Measurements from ENCODE around the gene BRMS1. TPM values are rescaled to one million over a fixed set of nuclear protein-coding genes. Genes with fewer than 3 reads are reported as not detected.
"Not testable (repeated sequence)": the region's sequence is repeated elsewhere in the genome, so short reads cannot be mapped to it uniquely, and the experiment has no call there.

The BRMS1 gene
- total RNA-seq, 2 experiments from 2014 or later: 24.0 to 25.3 TPM

- Mint-ChIP-seq H3K36me3 (ENCODE audit: low read depth) (no peaks in the 10 kb centered on the region), H3K27me3 (ENCODE audit: low read depth) (no peaks in the 10 kb centered on the region)
- CTCF ChIA-PET: interaction anchor here (1.3 kb wide), 1 partner anchor 12 kb away, joined by 6 read pairs; no protein-coding TSS in a partner anchor
Measured at GRCh38 chr11:66323684-66324083, 21.2 kb downstream of the BRMS1 start.

GRCh38 chr11:66322732-66323427 is 22.0 kb downstream of the BRMS1 start:
- no peak for DNase-seq
- H3K4me1 Mint-ChIP-seq (ENCODE audit: low read depth): peaks cover 54% of the 10 kb centered on the region
- peaks cover 10% of the 10 kb centered on the region for H3K9me3 Mint-ChIP-seq
- H3K36me3 Mint-ChIP-seq (ENCODE audit: low read depth): no peaks in the 10 kb centered on the region
- H3K27ac Mint-ChIP-seq: no peak overlapping the region
- no peak overlapping the region for H3K4me3 Mint-ChIP-seq
- intact Hi-C loops (cut with micrococcal nuclease): no loop called here
- CTCF ChIA-PET: interaction anchor here (2.0 kb wide), 1 partner anchor 11 kb away, joined by 14 read pairs; no protein-coding TSS in a partner anchor
- H3K27me3 Mint-ChIP-seq (ENCODE audit: low read depth): no peaks in the 10 kb centered on the region

More at GRCh38 chr11:66323684-66324083, 21.2 kb downstream of the BRMS1 start:
- Mint-ChIP-seq H3K4me1 (ENCODE audit: low read depth) (peaks cover 54% of the 10 kb centered on the region), H3K9me3 (peaks cover 10% of the 10 kb centered on the region), H3K4me3 (no peak overlapping the region), H3K27ac (no peak overlapping the region)
- no peak for DNase-seq
- intact Hi-C loops (cut with micrococcal nuclease): no loop called here

GRCh38 chr11:66321606-66322005 is 23.3 kb downstream of the BRMS1 start:
- Mint-ChIP-seq H3K27me3 (ENCODE audit: low read depth) (no peaks in the 10 kb centered on the region), H3K4me1 (ENCODE audit: low read depth) (peaks cover 52% of the 10 kb centered on the region), H3K27ac (no peak overlapping the region), H3K4me3 (no peak overlapping the region), H3K36me3 (ENCODE audit: low read depth) (no peaks in the 10 kb centered on the region), H3K9me3 (peaks cover 10% of the 10 kb centered on the region)
- no peak for DNase-seq
- intact Hi-C loops (cut with micrococcal nuclease): no loop called here
- CTCF ChIA-PET: interaction anchor here (0.5 to 2.0 kb wide), 2 partner anchors 9 to 1046 kb away, joined by 3 to 14 read pairs; no protein-coding TSS in a partner anchor

GRCh38 chr11:66320748-66321147 is 24.2 kb downstream of the BRMS1 start:
- CTCF ChIA-PET; intact Hi-C loops (cut with micrococcal nuclease); H3K27ac Mint-ChIP-seq; DNase-seq; H3K36me3 Mint-ChIP-seq (ENCODE audit: low read depth); H3K4me3 Mint-ChIP-seq; H3K27me3 Mint-ChIP-seq (ENCODE audit: low read depth): not testable (repeated sequence)
- H3K9me3 Mint-ChIP-seq: peaks cover 10% of the 10 kb centered on the region
- H3K4me1 Mint-ChIP-seq (ENCODE audit: low read depth): peaks cover 51% of the 10 kb centered on the region

GRCh38 chr11:66320289-66320688 is 24.6 kb downstream of the BRMS1 start:
- H3K27ac Mint-ChIP-seq; DNase-seq; H3K36me3 Mint-ChIP-seq (ENCODE audit: low read depth); H3K27me3 Mint-ChIP-seq (ENCODE audit: low read depth); CTCF ChIA-PET; H3K4me3 Mint-ChIP-seq; intact Hi-C loops (cut with micrococcal nuclease): not testable (repeated sequence)
- Mint-ChIP-seq H3K9me3 (peaks cover 10% of the 10 kb centered on the region), H3K4me1 (ENCODE audit: low read depth) (peaks cover 55% of the 10 kb centered on the region)

GRCh38 chr11:66318600-66318970 is 26.3 kb downstream of the BRMS1 start:
- intact Hi-C loops (cut with micrococcal nuclease): loop anchor here (1.0 kb wide), 1 partner anchor 8 kb away; no protein-coding TSS in a partner anchor
- peak overlapping the region; percentile 93 for H3K27ac Mint-ChIP-seq
- H3K4me3 Mint-ChIP-seq: no peak overlapping the region

GRCh38 chr11:66317723-66318599 is 26.9 kb downstream of the BRMS1 start:
- H3K36me3 Mint-ChIP-seq (ENCODE audit: low read depth): no peaks in the 10 kb centered on the region
- peak overlapping the region; percentile 93 for H3K27ac Mint-ChIP-seq
- H3K9me3 Mint-ChIP-seq: peaks cover 10% of the 10 kb centered on the region
- H3K4me1 Mint-ChIP-seq (ENCODE audit: low read depth): peaks cover 66% of the 10 kb centered on the region
- DNase-seq: peak; percentile 71
- intact Hi-C loops (cut with micrococcal nuclease): loop anchor here (1.0 kb wide), 1 partner anchor 8 kb away; no protein-coding TSS in a partner anchor
- peak overlapping the region; percentile 53 for H3K4me3 Mint-ChIP-seq
- no peaks in the 10 kb centered on the region for H3K27me3 Mint-ChIP-seq (ENCODE audit: low read depth)
- CTCF ChIA-PET: interaction anchor here (1.0 to 1.3 kb wide), 3 partner anchors 9 to 27 kb away, joined by 3 to 5 read pairs (median 4); partner anchors contain the start of gene BRMS1

More at GRCh38 chr11:66318600-66318970, 26.3 kb downstream of the BRMS1 start:
- peaks cover 10% of the 10 kb centered on the region for H3K9me3 Mint-ChIP-seq
- H3K36me3 Mint-ChIP-seq (ENCODE audit: low read depth): no peaks in the 10 kb centered on the region
- H3K4me1 Mint-ChIP-seq (ENCODE audit: low read depth): peaks cover 62% of the 10 kb centered on the region
- CTCF ChIA-PET: interaction anchor here (1.0 to 1.3 kb wide), 2 partner anchors 8 to 26 kb away, joined by 3 to 5 read pairs; partner anchors contain the start of gene BRMS1
- H3K27me3 Mint-ChIP-seq (ENCODE audit: low read depth): no peaks in the 10 kb centered on the region
- no peak for DNase-seq

GRCh38 chr11:66317322-66317722 is 27.6 kb downstream of the BRMS1 start:
- intact Hi-C loops (cut with micrococcal nuclease): no loop called here
- Mint-ChIP-seq H3K27me3 (ENCODE audit: low read depth) (no peaks in the 10 kb centered on the region), H3K36me3 (ENCODE audit: low read depth) (no peaks in the 10 kb centered on the region), H3K27ac (peak overlapping the region; percentile 93), H3K9me3 (peaks cover 10% of the 10 kb centered on the region), H3K4me3 (peak overlapping the region; percentile 53), H3K4me1 (ENCODE audit: low read depth) (peaks cover 65% of the 10 kb centered on the region)
- CTCF ChIA-PET: interaction anchor here (0.6 to 1.8 kb wide), 5 partner anchors 12 to 113 kb away, joined by 3 to 4 read pairs (median 3); partner anchors contain the start of gene BRMS1
- DNase-seq: peak; percentile 56

- DNase-seq: no peak
- H3K4me3 Mint-ChIP-seq: peak within 1 kb of the TSS; percentile 53
- intact Hi-C loops (cut with micrococcal nuclease): no loop called here
- H3K4me1 Mint-ChIP-seq (ENCODE audit: low read depth): peaks cover 65% of the 10 kb centered on the region
- H3K27ac Mint-ChIP-seq: peak within 1 kb of the TSS; percentile 93
- H3K36me3 Mint-ChIP-seq (ENCODE audit: low read depth): no peaks in the 10 kb centered on the region
- CTCF ChIA-PET: interaction anchor here (0.6 to 1.8 kb wide), 4 partner anchors 12 to 114 kb away, joined by 3 to 4 read pairs (median 4); no protein-coding TSS in a partner anchor
- peaks cover 10% of the 10 kb centered on the region for H3K9me3 Mint-ChIP-seq
- no peaks in the 10 kb centered on the region for H3K27me3 Mint-ChIP-seq (ENCODE audit: low read depth)
Measured at GRCh38 chr11:66316849-66317251, 28.1 kb downstream of the BRMS1 start, which contains the start of gene CD248. TSS of gene CD248 (minus strand) at chr11:66317044. CDS start at chr11:66317027, 17 bp downstream.

- DNase-seq: no peak
- intact Hi-C loops (cut with micrococcal nuclease): no loop called here
- H3K4me3 Mint-ChIP-seq: no peak overlapping the region
- H3K4me1 Mint-ChIP-seq (ENCODE audit: low read depth): peaks cover 65% of the 10 kb centered on the region
- peaks cover 10% of the 10 kb centered on the region for H3K9me3 Mint-ChIP-seq
- no peak overlapping the region for H3K27ac Mint-ChIP-seq
- CTCF ChIA-PET: interaction anchor here (1.3 to 1.8 kb wide), 2 partner anchors 13 to 73 kb away, joined by 3 to 4 read pairs; no protein-coding TSS in a partner anchor
- no peaks in the 10 kb centered on the region for H3K36me3 Mint-ChIP-seq (ENCODE audit: low read depth)
- no peaks in the 10 kb centered on the region for H3K27me3 Mint-ChIP-seq (ENCODE audit: low read depth)
Measured at GRCh38 chr11:66315921-66316811, 28.7 kb downstream of the BRMS1 start.

GRCh38 chr11:66315498-66315885 is 29.4 kb downstream of the BRMS1 start:
- no peak for DNase-seq
- H3K4me1 Mint-ChIP-seq (ENCODE audit: low read depth): peaks cover 65% of the 10 kb centered on the region

More at GRCh38 chr11:66315498-66315885, 29.4 kb downstream of the BRMS1 start:
- intact Hi-C loops (cut with micrococcal nuclease): no loop called here
- Mint-ChIP-seq H3K4me3 (no peak overlapping the region), H3K27me3 (ENCODE audit: low read depth) (no peaks in the 10 kb centered on the region), H3K9me3 (peaks cover 10% of the 10 kb centered on the region), H3K36me3 (ENCODE audit: low read depth) (no peaks in the 10 kb centered on the region), H3K27ac (no peak overlapping the region)
- CTCF ChIA-PET: interaction anchor here (1.8 kb wide), 1 partner anchor 74 kb away, joined by 3 read pairs; no protein-coding TSS in a partner anchor

All from activated naive CD4-positive, alpha-beta T cell treated with anti-CD3 and anti-CD28 coated beads for 36 hours (primary cell).